ENCODE data around the gene PDLIM1. TPM values are rescaled to one million over a fixed set of nuclear protein-coding genes. Genes with fewer than 3 reads are reported as not detected.

The PDLIM1 gene
- total and polyA plus RNA-seq, 2 experiments from 2014 or later, result 111 to 233 TPM

- Histone ChIP-seq H3K27me3 (ENCODE audit: insufficient read depth) (0 out of 2 replicates have a peak, but pooled peaks cover 7% of the 10 kb centered on the region), H3K79me2 (replicated peaks; ENCODE audit: insufficient read depth) (no peaks in the 10 kb centered on the region), H3K27ac (ENCODE audit: low read depth) (no peak overlapping the region), H3F3A (replicated peaks; ENCODE audit: low read depth) (peaks cover 9% of the 10 kb centered on the region), H3K4me1 (ENCODE audit: insufficient read depth) (peaks cover 14% of the 10 kb centered on the region), H3K4me3 (no peak overlapping the region), H2AFZ (no peak overlapping the region), H3K4me2 (no peak overlapping the region), H3K36me3 (ENCODE audit: insufficient read depth) (no peaks in the 10 kb centered on the region), H4K20me1 (replicated peaks; ENCODE audit: insufficient read depth) (no peaks in the 10 kb centered on the region), H3K9me2 (ENCODE audit: insufficient read depth) (peaks cover 12% of the 10 kb centered on the region; the same call in 1 of the 2 replicates)
- no peaks in the 10 kb centered on the region for H3K36me3 Mint-ChIP-seq (ENCODE audit: low read depth)
- peaks cover 11% of the 10 kb centered on the region for H3K4me1 Mint-ChIP-seq
- no peak overlapping the region for H3K4me3 Mint-ChIP-seq
- H3K9me3 Mint-ChIP-seq, result no peaks in the 10 kb centered on the region
- ATAC-seq, result no peak
- H3K27me3 Mint-ChIP-seq (ENCODE audit: insufficient read depth, low read depth, poor library complexity), result peaks cover 2% of the 10 kb centered on the region
- H3K27ac Mint-ChIP-seq, result no peak overlapping the region
- DNase-seq (ENCODE audit: low spot score), result no peak
- TF ChIP-seq CTCF (conservative IDR thresholded peaks at IDR 0.05; ENCODE audit: low read depth in 2 of 2), result no peak
- TF ChIP-seq CREB1 (CRISPR knock-in tag; IDR thresholded peaks at IDR 0.05; ENCODE audit: low read depth), result no peak
- no peak for TF ChIP-seq REST (IDR thresholded peaks at IDR 0.05; ENCODE audit: unreplicated experiment)
- TF ChIP-seq NANOG (IDR thresholded peaks at IDR 0.05; ENCODE audit: borderline replicate concordance), result no peak
- TF ChIP-seq ZNF114 (CRISPR knock-in tag; IDR thresholded peaks at IDR 0.05), result no peak
- TF ChIP-seq STAT1 (IDR thresholded peaks at IDR 0.05; ENCODE audit: unreplicated experiment), result no peak
- TF ChIP-seq ZNF331 (CRISPR knock-in tag; IDR thresholded peaks at IDR 0.05; ENCODE audit: low read depth), result no peak
- TF ChIP-seq JUNB (IDR thresholded peaks at IDR 0.05; ENCODE audit: unreplicated experiment), result no peak
- TF ChIP-seq EZH2phosphoT487 (IDR thresholded peaks at IDR 0.05; ENCODE audit: unreplicated experiment), result no peak
- no peak for TF ChIP-seq ZNF462 (CRISPR knock-in tag; IDR thresholded peaks at IDR 0.05)
- TF ChIP-seq EZH2 (IDR thresholded peaks at IDR 0.05; ENCODE audit: low read depth, unreplicated experiment), result no peak
- no peak for TF ChIP-seq ETS1 (IDR thresholded peaks at IDR 0.05)
Observed at GRCh38 chr10:95306318-95306650, 15.5 kb upstream of the PDLIM1 start.
